ENCODE results near the gene SNX24.

- TF ChIP-seq CTCF (conservative IDR thresholded peaks at IDR 0.05) (no peak), EZH2 (IDR thresholded peaks at IDR 0.05; ENCODE audit: low read depth) (no peak)
These were observed 79.4 kb downstream of the SNX24 start for GRCh38 chr5:122924719-122925395.

Measured in PC-9 (cell line).